Effector memory CD4-positive, alpha-beta T cell (primary cell): ENCODE data around the gene CYSTM1.

Experiments
- DNase-seq, 3 donors: peaks; one replicate each; pipeline ENCODE4 v3.0.0-alpha.2; 2020
- H3K27ac ChIP-seq: 2 replicates; pipeline ENCODE4 v1.7.0; 2013; ENCODE audit warnings: mild to moderate bottlenecking, low read length, moderate library complexity; ENCODE audit not compliant: insufficient read depth, poor library complexity, severe bottlenecking
- H3K27me3 ChIP-seq: replicated peaks from 2 replicates; pipeline ENCODE4 v1.7.0; 2013; ENCODE audit warnings: mild to moderate bottlenecking, low read length; ENCODE audit not compliant: insufficient read depth, control insufficient read depth, poor library complexity, severe bottlenecking
- H3K36me3 ChIP-seq: 2 replicates; pipeline ENCODE4 v1.7.0; 2013; ENCODE audit warnings: mild to moderate bottlenecking, low read length, moderate library complexity; ENCODE audit not compliant: control insufficient read depth, insufficient read depth
- H3K4me1 ChIP-seq: 2 replicates; pipeline ENCODE4 v1.7.0; 2013; ENCODE audit warnings: low read length, mild to moderate bottlenecking; ENCODE audit not compliant: control insufficient read depth, insufficient read depth, poor library complexity, severe bottlenecking
- H3K4me3 ChIP-seq: 2 replicates; pipeline ENCODE4 v1.7.0; 2013; ENCODE audit warnings: low read length, low read depth, mild to moderate bottlenecking; ENCODE audit not compliant: insufficient read depth, poor library complexity, severe bottlenecking
- H3K9me3 ChIP-seq: 2 replicates; pipeline ENCODE4 v1.7.0; 2013; ENCODE audit warnings: mild to moderate bottlenecking, low read length, moderate library complexity; ENCODE audit not compliant: control insufficient read depth

Gene CYSTM1

GRCh38 chr5:140282266-140282665 lies 107.3 kb downstream of the CYSTM1 start:
- no peak for DNase-seq
- H3K27ac ChIP-seq: no peak overlapping the region
- no peaks in the 10 kb centered on the region for H3K27me3 ChIP-seq
- H3K4me1 ChIP-seq: no peaks in the 10 kb centered on the region
- H3K9me3 ChIP-seq: no peaks in the 10 kb centered on the region
- H3K36me3 ChIP-seq: peaks cover 5% of the 10 kb centered on the region
- H3K4me3 ChIP-seq: no peak overlapping the region

- H3K9me3 ChIP-seq: no peaks in the 10 kb centered on the region
- no peak for DNase-seq
- H3K27me3 ChIP-seq: no peaks in the 10 kb centered on the region
- no peaks in the 10 kb centered on the region for H3K4me1 ChIP-seq
- H3K27ac ChIP-seq: no peak overlapping the region
- no peak overlapping the region for H3K4me3 ChIP-seq
- peaks cover 5% of the 10 kb centered on the region for H3K36me3 ChIP-seq
Observed at GRCh38 chr5:140284013-140284412, 109.0 kb downstream of the CYSTM1 start.

GRCh38 chr5:140286424-140286823 lies 111.4 kb downstream of the CYSTM1 start:
- Histone ChIP-seq H3K27ac (no peak overlapping the region), H3K36me3 (no peaks in the 10 kb centered on the region), H3K27me3 (no peaks in the 10 kb centered on the region), H3K9me3 (no peaks in the 10 kb centered on the region), H3K4me3 (no peak overlapping the region), H3K4me1 (no peaks in the 10 kb centered on the region)
- DNase-seq: no peak

- Histone ChIP-seq H3K27ac (no peak overlapping the region), H3K4me3 (no peak overlapping the region)
Observed at GRCh38 chr5:140287801-140288521, 113.0 kb downstream of the CYSTM1 start.

GRCh38 chr5:140292212-140293036 lies 117.4 kb downstream of the CYSTM1 start:
- Histone ChIP-seq H3K27ac (no peak overlapping the region), H3K4me1 (peaks cover 5% of the 10 kb centered on the region), H3K4me3 (no peak overlapping the region), H3K9me3 (no peaks in the 10 kb centered on the region), H3K36me3 (no peaks in the 10 kb centered on the region), H3K27me3 (no peaks in the 10 kb centered on the region)
- no peak for DNase-seq

More at GRCh38 chr5:140287801-140288521, 113.0 kb downstream of the CYSTM1 start:
- no peak for DNase-seq
- Histone ChIP-seq H3K36me3 (no peaks in the 10 kb centered on the region), H3K9me3 (no peaks in the 10 kb centered on the region), H3K4me1 (peaks cover 2% of the 10 kb centered on the region), H3K27me3 (no peaks in the 10 kb centered on the region)
